Measurements from ENCODE around the gene LPXN.

GRCh38 chr11:58576887-58577471, 1.3 kb upstream of the LPXN start:
- TF ChIP-seq, protein P1, sequence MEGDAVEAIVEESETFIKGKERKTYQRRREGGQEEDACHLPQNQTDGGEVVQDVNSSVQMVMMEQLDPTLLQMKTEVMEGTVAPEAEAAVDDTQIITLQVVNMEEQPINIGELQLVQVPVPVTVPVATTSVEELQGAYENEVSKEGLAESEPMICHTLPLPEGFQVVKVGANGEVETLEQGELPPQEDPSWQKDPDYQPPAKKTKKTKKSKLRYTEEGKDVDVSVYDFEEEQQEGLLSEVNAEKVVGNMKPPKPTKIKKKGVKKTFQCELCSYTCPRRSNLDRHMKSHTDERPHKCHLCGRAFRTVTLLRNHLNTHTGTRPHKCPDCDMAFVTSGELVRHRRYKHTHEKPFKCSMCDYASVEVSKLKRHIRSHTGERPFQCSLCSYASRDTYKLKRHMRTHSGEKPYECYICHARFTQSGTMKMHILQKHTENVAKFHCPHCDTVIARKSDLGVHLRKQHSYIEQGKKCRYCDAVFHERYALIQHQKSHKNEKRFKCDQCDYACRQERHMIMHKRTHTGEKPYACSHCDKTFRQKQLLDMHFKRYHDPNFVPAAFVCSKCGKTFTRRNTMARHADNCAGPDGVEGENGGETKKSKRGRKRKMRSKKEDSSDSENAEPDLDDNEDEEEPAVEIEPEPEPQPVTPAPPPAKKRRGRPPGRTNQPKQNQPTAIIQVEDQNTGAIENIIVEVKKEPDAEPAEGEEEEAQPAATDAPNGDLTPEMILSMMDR (IDR thresholded peaks at IDR 0.05) = peak; percentile 65
- TF ChIP-seq ZFX (IDR thresholded peaks at IDR 0.05; ENCODE audit: borderline replicate concordance) = no peak

Measured in 22Rv1 (cell line).